Activated CD8-positive, alpha-beta memory T cell treated with anti-CD3 and anti-CD28 coated beads, Interleukin-2, amount 50 U/mL, for 1 hour (primary cell): ENCODE measurements around the gene SRRT.

ENCODE experiments used
- DNase-seq: peaks from one replicate; pipeline ENCODE4 v3.0.0-alpha.2; 2020; ENCODE audit errors: extremely low read depth

The SRRT gene

DNA sequence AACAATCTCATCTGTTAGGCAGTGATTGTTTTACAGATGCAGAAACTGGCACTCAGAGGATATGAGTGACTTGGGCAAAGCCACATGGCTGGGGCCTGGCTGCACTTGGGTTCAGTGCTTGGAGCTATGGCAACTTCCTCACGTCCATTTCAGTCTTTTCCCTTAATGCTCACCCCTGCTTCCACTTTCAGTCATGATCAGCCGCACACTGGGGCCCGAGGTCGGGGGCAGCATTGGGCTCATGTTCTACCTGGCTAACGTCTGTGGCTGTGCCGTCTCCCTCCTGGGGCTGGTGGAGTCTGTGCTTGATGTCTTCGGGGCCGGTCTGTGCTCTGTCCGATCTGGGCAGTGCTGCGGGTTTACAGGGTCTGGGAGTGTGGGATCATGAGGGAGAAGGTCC lies 19.4 kb upstream of the SRRT start:
- no peak for DNase-seq

DNA sequence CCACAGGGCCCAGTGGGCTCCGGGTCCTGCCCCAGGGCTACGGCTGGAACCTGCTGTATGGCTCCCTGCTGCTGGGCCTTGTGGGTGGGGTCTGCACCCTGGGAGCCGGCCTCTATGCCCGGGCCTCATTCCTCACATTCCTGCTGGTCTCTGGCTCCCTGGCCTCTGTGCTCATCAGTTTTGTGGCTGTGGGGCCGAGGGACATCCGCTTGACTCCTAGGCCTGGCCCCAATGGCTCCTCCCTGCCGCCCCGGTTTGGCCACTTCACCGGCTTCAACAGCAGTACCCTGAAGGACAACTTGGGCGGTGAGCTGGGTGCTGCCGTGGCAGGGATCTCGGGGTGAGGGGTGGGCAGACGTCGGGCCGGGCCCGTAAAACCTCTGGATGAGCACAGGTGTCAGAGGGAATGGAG lies 18.0 kb upstream of the SRRT start:
- DNase-seq, result no peak

DNA sequence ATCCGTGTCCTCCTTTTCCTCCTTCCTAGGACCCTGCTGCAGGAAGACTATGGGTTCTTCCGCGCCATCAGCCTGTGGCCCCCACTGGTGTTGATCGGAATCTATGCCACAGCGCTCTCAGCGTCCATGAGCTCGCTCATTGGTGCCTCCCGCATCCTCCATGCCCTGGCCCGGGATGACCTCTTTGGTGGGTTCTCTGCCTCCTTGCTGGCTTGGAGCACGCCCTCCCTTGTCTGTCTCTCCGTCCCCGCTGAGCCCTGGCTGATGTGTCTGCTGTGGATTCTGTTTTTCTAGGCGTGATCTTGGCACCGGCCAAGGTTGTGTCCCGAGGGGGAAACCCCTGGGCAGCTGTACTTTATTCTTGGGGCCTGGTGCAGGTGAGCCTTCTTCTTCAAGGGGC lies 15.0 kb upstream of the SRRT start:
- no peak for DNase-seq

DNA sequence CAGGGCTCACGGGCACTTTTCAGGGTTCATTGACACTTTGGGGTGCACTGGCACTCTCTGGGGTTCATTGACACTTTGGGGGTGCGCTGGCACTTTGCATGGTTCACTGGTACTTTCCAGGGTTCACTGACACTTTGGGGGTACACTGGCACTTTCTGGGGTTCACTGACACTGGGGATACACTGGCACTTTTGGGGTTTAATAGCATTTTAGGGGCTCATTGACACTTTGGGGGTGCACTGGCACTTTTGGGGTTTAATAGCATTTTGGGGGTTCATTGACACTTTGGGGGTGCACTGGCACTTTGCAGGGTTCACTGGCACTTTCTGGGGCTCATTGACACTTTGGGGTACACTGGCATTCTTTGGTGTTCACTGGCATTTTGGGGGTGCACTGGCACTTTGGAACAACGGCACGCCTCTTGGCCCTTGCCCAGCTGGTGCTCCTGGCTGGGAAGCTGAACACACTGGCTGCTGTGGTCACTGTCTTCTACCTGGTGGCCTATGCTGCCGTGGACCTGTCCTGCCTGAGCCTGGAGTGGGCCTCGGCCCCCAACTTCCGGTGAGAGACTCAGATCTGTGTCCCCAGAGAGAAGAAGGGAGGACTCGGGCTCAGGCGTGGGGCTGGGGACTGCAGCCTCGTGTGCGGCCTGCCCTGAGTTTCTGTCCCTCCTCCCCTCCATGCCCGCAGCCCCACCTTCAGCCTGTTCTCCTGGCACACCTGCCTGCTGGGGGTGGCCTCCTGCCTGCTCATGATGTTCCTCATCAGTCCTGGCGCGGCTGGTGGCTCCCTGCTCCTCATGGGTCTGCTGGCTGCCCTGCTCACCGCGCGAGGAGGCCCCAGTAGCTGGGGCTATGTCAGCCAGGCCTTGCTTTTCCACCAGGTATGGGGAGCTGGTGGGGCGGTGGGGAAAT lies 13.9 kb upstream of the SRRT start:
- DNase-seq, result no peak

DNA sequence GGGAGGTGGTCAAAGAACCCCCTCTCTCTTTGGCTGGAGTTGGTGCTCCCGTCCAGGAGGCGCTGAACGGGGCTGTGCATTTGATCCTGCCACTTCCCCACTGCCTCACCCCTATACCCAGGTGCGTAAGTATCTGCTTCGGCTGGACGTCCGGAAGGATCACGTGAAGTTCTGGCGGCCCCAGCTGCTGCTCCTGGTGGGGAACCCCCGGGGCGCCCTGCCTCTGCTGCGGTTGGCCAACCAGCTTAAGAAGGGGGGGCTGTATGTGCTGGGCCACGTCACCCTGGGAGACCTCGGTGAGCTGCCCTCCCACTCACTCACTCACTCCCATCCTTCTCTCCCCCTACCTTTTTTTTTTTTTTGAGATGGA lies 13.3 kb upstream of the SRRT start:
- no peak for DNase-seq

DNA sequence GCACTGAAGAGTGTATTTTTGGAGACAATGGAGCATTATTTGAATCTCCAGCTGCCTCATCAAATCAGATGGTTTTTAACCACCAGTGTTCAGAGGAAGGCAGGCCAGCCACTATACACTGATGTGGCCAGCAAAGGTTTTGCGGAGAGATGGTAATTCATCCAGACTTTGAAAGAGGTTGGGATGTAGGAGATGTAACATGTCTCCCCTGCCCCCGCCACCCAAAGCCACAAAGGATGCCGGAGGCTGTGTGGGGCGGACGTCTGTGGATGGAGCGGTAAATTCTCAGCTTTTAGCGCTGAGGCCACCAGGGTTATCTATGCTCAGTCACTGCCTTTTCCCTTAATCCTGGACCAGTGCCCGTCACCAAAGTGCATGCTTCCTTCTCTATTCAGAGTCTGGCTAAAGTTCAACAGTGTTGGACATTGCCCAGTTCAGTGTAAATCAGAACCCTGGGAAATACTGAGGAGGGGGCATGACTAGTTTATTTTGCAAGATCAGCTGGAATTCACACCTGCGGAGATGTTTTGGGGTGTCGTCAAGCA lies 11.4 kb upstream of the SRRT start:
- no peak for DNase-seq

DNA sequence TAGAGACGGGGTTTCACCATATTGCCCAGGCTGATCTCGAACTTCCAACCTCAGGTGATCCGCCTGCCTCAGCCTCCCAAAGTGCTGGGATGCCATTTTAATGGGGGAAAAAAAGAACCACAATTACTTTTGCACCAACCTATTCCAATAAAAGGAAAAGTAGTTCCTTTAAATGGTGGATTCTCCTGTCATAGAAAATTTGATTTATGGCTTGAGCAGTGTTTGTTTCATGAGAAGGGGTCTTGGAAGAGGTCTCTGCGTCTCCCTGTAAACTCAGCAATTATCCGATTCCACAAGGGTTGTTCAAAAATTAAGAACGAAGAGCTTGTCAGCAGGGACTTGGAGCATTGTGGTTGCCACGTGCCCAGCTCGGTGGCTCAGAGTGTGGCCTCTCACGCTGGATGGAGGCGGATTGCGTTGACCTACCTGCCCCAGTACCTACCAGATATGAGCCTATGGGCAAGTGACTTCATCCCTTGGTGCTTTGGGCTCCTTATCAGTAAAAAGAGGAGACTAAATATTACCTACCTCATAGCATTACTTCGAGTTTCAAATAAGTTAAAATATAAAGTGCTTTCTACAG lies 10.5 kb upstream of the SRRT start:
- DNase-seq, result no peak

DNA sequence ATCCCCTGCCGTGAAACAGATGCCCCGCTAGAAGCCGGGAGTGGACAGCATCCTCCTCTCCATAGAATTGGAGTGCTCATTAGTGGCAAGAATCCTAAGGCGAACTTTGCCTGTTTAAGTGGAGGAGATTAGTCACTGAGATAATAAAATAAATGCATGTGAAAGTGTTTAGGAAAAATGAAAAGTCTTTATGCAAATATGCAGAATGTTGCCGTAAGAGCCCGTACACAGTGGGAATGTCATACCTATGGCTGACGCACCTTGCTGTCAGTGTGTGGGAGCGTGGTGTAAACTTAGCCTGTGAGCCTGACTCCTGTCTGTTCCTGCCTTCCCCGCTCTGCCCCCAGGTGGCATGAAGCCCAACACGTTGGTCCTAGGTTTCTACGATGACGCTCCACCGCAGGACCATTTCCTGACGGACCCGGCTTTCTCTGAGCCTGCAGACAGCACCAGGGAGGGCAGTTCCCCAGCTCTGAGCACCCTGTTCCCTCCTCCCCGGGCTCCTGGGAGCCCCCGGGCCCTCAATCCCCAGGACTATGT lies 9.5 kb upstream of the SRRT start:
- DNase-seq, result no peak

DNA sequence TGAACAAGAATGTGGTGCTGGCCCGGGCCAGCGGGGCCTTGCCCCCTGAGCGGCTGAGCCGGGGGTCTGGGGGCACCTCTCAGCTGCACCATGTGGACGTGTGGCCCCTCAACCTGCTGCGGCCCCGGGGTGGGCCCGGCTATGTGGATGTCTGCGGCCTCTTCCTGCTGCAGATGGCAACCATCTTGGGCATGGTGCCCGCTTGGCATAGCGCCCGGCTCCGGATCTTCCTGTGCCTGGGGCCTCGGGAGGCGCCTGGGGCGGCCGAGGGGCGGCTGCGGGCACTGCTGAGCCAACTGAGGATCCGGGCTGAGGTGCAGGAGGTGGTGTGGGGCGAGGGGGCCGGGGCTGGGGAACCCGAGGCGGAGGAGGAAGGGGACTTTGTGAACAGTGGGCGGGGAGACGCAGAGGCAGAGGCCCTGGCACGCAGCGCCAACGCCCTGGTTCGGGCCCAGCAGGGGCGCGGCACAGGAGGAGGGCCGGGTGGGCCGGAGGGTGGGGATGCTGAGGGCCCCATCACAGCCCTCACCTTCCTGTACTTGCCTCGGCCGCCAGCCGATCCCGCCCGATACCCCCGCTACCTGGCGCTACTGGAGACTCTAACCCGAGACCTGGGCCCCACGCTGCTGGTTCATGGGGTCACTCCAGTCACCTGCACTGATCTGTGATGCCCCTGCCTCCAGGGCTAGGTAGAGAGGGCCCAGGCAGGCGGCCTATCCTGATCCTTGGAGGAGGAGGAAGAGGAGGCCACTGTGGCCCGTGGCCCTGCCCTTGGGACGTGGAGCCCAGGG lies 8.8 kb upstream of the SRRT start:
- no peak for DNase-seq

DNA sequence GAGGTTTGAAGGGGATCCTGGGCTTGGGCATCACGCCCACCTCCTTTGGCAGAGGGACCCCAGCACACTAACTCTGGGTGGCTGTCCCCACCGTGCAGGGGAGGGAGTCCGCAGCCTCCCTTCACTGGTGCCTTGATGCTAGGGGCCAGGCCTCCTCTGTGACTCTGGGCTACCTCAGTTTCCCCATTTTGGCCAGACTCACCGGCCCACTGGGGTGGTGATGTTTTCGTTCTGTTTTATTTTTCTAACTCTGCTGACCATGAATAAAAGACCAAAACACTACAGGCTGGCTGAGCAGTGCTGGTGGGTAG lies 8.2 kb upstream of the SRRT start:
- DNase-seq, result no peak

DNA sequence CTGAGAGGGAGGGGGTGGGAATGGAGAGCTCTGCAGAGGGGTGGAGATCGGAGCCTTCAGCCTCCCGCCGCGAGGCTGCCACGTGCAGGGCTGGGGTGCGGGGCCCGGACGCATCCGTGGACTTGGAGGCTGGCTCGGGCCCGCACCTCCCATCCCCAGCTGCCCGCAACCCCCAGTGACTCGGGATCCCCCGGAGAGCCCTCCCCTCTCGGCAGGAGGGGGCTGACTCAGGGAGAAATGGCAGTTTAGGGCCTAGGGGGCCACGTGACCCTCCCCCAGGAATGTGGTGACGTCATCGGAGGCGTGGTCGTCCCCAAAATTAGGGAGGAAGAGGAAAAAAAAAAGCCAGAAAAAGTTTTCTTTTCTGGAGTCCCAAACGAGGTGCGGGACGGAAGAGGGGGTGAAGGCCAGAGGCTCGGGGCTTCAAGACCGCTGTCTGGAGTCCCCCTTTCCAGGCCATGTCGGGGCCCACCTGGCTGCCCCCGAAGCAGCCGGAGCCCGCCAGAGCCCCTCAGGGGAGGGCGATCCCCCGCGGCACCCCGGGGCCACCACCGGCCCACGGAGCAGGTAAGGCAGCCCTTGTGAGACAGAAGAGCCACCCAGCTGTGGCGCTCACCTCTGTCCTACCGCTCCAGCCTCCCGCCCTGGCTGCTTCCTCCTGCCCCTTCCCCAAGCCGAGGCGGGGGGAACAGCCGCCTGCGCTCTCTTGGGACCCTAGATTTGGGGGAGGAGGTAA lies 7.7 kb upstream of the SRRT start, which contains the start of gene TRIP6:
TSS of gene TRIP6 (plus strand) at position 348 of the 736 bp plus-strand sequence. CDS start at position 459, 111 bp downstream.
- no peak for DNase-seq

DNA sequence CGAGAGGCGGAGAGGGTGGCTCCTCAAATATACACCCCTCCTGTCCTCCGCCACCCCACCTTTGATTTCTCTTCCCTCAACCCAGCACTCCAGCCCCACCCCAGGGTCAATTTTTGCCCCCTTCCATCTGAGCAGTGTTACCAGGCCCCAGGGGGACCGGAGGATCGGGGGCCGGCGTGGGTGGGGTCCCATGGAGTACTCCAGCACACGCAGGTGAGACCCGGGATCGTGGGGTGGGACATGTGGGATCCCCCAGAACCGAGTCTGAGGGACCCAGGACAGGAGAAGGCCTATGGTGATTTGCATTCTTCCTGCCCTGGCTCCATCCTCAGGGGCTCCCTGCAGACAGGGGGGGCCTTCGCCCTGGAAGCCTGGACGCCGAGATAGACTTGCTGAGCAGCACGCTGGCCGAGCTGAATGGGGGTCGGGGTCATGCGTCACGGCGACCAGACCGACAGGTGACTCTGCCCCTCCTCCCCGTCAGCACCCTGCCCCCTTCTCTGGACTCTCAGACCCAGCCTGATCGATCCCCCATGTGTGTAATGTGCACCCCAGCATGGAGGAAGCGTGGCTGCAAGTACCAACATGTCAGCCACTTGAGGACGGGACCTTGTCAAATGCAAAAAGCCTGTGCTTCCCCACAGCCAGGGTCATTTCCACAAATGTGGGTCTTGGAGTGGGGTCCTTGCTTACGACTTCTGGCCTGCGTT lies 7.0 kb upstream of the SRRT start:
- no peak for DNase-seq

DNA sequence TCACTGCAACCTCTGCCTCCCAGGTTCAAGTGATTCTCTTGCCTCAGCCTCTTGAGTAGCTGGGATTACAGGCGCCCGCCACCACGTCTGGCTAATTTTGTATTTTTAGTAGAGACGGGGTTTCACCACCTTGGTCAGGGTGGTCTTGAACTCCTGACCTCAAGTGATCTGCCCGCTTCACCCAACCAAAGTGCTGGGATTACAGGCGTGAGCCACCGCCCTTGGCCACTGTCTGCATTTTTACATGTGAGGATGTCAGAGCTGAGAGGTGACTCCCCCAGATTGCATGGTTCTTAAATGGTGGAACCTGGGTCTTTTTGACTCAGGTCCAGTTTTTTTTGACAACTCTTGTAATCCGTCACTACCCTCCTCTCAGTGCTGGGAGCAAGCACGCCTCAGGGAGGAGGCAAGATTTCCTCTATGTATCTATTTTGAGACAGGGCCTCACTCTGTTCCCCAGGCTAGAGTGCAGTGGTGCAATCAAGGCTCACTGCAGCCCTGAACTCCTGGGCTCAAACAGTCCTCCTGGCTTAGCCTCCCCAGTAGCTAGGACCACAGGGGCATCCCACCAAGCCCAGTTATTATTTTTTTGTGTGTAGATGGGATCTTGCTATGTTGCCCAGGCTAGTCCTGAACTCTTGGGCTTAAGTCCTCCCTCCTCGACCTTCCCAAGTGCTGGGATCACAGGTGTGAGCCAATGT lies 1.2 kb upstream of the SRRT start:
- no peak for DNase-seq

DNA sequence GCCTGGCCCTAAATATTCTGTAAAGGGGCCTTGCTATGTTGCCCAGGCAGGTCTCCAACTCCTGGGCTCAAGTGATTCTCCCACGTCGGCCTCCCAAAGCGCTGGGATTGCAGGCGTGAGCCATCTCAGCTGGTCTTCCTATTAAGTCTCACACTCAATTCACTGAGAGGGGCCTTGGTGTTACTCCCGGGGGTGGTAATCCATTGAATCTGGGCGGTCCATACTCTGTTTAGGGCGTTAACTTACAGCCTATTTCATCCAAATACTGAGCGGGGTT lies 665 bp upstream of the SRRT start:
- no peak for DNase-seq

DNA sequence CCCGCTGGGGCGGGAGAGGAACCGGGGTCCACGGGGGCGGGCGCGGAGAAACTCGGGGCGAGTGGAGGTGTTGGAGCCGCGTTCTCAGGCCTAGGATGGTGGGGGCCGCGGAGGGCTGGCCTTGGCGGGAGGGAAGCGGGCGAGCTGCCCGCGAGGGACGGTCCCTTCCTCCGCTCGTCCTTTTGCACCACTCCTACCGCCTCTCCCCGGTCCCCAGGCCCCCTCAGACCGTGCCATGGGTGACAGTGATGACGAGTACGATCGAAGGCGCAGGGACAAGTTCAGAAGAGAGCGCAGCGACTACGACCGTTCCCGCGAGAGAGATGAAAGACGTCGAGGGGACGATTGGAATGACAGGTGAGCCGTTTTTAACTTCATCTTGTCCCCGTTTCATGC lies 451 bp downstream of the SRRT start:
- DNase-seq, result no peak

DNA sequence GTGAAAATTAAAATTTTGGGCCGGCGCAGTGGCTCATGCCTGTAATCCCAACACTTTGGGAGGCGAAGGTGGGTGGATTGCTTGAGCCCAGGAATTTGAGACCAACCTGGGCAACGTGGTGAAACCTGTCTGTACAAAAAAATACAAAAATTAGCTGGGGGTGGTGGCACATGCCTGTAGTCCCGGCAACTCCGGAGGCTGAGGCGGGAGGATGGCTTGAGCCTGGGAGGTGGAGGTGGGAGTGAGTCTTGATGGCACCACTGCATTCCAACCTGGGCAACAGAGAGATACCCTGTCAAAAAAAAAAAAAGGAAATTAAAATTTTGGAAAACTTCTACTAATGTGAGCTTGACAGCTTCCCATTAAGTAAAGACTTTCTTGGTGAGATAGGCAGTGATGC lies 3.1 kb downstream of the SRRT start:
- DNase-seq, result no peak

DNA sequence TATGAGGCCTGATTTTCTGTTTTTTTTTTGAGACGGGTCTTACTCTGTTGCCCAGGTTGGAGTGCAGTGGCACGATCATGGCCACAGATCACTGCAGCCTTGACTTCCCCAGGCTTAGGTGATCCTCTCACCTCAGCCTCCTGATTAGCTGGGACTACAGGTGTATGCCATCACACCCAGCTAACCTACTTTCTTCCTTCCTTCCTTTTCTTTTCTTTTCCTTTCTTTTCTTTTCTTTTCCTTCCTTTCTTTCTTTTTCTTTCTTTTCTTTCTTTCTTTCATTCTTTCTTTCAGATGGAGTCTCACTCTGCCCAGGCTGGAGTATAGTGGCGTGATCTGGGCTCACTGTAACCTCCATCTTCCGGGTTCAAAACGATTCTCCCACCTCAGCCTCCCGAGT lies 3.8 kb downstream of the SRRT start:
- no peak for DNase-seq

DNA sequence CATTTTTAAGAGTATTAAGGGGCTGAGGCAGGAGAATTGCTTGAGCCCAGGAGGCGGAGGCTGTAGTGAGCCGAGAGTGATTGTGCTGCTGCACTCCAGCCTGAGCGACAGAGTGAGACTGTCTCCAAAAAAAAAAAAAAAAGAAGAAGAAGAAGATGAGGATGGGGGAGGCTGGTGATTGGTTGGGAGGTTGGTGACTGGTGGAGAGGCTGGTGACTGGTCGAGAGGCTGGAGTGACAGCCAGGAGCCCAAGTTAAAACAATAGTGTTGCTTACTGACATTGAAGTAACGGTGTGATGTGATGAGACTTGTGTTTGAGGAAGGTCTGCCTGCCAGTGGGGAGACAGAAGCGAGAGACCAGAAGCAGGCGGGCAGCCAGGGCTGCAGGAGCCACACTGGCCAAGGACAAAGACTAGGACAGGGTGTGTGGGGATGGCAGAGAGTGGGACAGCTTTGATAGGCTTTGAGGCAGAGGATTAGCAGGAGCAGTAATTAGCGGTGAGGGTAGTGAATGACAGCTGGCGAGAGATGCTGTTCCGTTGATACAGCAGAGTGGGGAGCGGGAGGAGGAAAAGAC lies 4.9 kb downstream of the SRRT start:
- no peak for DNase-seq

DNA sequence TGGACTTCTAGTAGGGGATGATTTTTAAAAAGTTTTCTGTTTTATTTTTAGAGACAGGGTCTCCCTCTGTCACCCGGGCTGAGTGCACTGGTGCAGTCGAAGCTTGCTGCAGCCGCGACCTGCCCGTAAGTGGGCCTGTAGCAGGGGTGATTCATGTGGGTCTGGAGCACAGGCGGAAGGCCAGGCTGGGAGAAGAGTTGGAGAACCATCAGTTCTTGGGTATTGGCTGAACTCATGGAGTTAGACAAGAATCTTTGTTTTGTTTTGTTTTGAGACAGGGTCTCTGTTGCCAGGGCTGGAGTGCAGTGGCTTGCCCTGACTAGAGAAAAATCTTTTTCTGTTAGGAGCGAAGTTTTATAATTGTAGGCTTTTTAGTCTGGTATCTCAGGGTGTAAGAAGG lies 5.7 kb downstream of the SRRT start:
- DNase-seq, result no peak

DNA sequence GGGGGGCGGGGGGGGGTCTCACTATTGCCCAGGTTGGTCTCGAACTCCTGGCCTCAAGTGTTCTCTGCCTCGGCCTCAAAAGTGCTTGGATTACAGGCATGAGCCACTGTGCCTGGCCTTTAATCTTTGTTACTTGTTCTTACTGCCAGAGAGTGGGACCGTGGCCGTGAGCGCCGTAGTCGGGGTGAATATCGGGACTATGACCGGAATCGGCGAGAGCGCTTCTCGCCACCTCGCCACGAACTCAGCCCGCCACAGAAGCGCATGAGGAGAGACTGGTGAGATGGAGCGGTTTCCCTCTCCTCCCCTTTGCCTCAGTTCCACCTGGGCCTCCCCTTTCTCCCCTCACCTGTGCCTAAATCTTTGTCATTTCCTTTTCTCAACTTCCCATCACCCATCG lies 6.2 kb downstream of the SRRT start:
- DNase-seq, result no peak
